Stimulated activated CD4-positive, alpha-beta T cell treated with anti-CD3 and anti-CD28 coated beads, Interleukin-1b, Interleukin-23, amount 100 ng/mL, for 48 hours (primary cell): ENCODE measurements around the gene DTX4.

ENCODE experiments used
- DNase-seq: peaks from one replicate; pipeline ENCODE4 v3.0.0-alpha.2; 2020

The DTX4 gene

GRCh38 chr11:59221441-59221840 lies 49.5 kb downstream of the DTX4 start:
- DNase-seq: no peak

GRCh38 chr11:59222464-59223060 lies 50.6 kb downstream of the DTX4 start:
- DNase-seq: no peak

DNA sequence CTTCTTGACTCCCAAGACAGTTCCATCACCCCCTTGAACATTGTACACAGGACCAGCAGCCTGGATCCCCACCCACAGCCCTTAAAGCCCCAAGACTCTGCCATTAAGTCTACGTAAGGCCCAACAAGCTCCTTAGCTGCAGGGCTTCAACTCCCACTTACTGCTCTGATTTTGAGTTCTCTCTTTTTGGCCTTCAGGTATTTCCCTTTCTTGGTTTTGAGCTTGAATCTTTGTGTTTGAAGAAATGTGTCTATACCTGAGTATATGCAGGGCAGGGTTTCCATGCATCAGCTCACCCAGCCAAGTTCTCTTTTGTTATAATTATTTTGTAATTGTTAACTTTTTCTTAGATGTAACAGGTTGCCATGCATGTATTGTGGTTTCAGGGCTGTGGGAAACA lies 51.2 kb downstream of the DTX4 start:
- DNase-seq: no peak

GRCh38 chr11:59223611-59224010 lies 51.7 kb downstream of the DTX4 start:
- no peak for DNase-seq

DNA sequence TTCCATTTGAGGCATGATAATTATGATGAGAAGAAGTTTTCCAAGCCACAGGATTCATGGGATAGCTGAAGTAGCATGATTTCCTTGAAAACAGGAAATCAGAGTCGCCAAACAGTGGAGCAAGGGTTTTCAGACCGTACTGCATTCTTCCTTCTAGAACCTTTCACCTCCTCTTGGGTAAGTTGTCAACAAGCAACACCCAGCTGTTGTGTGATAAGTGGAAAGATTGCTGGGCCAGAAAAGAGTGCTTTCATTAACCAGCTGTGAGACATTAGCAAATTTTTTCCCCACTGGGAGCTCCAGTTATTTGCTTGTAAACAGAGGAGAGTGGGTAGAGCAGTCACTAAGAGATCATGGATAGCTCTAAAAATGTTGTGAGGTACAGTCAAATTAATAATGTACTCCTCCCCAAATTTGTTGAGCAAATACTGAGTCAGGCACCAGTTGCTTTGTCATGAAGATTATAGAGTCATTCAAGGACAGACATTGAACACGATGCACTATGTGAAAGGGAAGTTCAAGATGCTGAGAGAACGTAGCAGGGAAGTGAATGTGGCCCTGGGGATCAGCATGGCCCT lies 52.5 kb downstream of the DTX4 start:
- no peak for DNase-seq

GRCh38 chr11:59225017-59225416 lies 53.1 kb downstream of the DTX4 start:
- DNase-seq: no peak

GRCh38 chr11:59226396-59226795 lies 54.5 kb downstream of the DTX4 start:
- no peak for DNase-seq

- no peak for DNase-seq
Observed at GRCh38 chr11:59240322-59240721, 68.4 kb downstream of the DTX4 start.

DNA sequence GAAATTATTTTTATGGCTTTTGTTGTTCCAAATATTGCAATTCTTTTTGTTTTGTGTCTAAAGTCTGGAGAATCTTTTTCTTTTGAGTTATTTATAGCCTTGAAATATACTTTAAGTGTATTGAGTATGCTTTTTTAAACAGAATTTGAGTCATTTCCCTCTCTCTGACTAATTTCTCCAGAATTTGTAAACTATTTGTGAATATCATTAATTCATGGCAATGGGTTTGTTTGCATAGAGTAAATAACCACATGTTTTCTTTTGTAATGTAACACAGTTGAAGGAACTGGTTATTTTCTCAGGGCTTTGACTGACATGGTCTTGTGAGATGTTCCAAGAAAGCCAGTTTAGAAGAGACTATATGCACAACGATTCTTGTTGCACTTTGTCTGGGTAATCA lies 71.7 kb downstream of the DTX4 start:
- DNase-seq: no peak

DNA sequence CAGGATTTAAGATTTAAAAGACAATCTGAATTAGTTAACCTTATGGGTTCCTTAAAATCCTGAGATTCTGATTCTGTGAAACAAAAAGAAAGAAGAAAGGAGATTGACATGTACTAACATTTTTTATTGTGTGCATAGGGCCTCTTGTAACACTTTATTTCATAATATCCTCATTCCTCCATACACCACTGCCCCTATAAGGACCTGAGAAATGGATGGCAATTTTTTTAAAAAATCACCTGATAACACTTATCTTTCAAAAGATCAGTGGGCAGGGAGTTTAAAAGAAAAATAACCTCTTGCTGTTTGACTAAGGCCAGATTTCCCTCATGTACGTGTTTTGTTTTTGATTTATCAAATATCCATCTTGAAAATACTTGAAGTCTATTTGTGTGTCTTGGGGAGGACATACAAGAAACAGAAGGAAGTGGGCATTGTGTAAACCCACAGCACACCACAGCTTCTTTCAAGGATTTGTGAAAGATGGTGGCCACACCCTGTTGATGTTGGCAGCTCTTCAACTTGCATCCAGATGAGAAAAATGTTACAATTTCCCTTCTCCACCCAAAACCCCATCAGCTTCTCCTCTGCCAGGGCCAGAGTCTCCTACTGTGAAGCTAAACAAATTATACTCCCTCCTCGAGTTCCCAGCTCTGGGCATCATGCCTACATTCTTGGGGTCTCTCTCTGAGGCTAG lies 75.7 kb downstream of the DTX4 start:
- no peak for DNase-seq

GRCh38 chr11:59249535-59249934 lies 77.6 kb downstream of the DTX4 start:
- DNase-seq: no peak

GRCh38 chr11:59253001-59253400 lies 81.1 kb downstream of the DTX4 start:
- DNase-seq: no peak

- DNase-seq: no peak
Observed at GRCh38 chr11:59254286-59254685, 82.4 kb downstream of the DTX4 start.

DNA sequence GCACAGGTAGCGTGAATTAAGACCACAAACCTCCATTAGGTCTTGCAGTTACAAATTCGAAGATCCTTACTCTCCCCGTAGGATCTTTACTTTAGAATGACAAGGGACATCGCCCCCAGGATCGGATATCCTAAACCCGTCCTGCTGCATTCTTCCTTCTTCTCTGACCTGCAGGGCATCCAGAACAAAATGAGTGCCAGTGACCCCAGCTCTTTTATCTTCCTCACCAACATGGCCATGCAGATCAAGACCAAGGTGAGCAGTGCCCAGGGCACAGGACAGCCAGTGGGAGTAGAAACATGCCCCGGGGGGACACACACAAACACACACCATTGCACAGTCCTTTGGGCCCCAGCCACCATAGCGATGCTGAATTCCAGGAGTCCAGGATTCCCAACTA lies 83.3 kb downstream of the DTX4 start:
- DNase-seq: no peak
